Neutrophil (primary cell): ENCODE data around the gene SEZ6.

Experiments used
- H3K27ac ChIP-seq: fragments of 200-600 bp; sonication (generic); 2 replicates; pipeline ENCODE4 v1.5.1; 2016; ENCODE audit warnings: mild to moderate bottlenecking, moderate library complexity
- H3K27me3 ChIP-seq: fragments of 200-600 bp; sonication (generic); 2 replicates; pipeline ENCODE4 v1.6.0; 2016; ENCODE audit warnings: mild to moderate bottlenecking
- H3K36me3 ChIP-seq: fragments of 200-600 bp; sonication (generic); 2 replicates; pipeline ENCODE4 v1.5.1; 2017
- H3K4me1 ChIP-seq, 2 experiments: fragments of 200-600 bp in 1 of 2; sonication (generic) in 1 of 2; 1 replicate in 1 of 2; 2 replicates in 1 of 2; pipeline versions ENCODE4 v1.5.1 to v1.6.1; 2013 to 2016; ENCODE audit warnings: low read depth in 1 of 2, low read length in 1 of 2, mild to moderate bottlenecking in 1 of 2, moderate library complexity in 1 of 2; ENCODE audit not compliant: control insufficient read depth in 1 of 2, insufficient read depth in 1 of 2
- H3K4me3 ChIP-seq, 2 experiments: fragments of 200-600 bp in 1 of 2; sonication (generic) in 1 of 2; 1 replicate in 1 of 2; 2 replicates in 1 of 2; pipeline ENCODE4 v1.5.1; 2013 to 2016; ENCODE audit warnings: low read depth in 1 of 2, low read length in 1 of 2, mild to moderate bottlenecking in 1 of 2, moderate library complexity in 1 of 2
- H3K9me3 ChIP-seq: fragments of 200-600 bp; sonication (generic); 2 replicates; pipeline ENCODE4 v1.5.1; 2016
- TF ChIP-seq, protein P1 (sequence below): fragments of 200-600 bp; sonication (generic); IDR thresholded peaks from 2 replicates; pipeline ENCODE4 v1.5.1; 2016; ENCODE audit warnings: antibody characterized with exemption

Gene SEZ6

DNA sequence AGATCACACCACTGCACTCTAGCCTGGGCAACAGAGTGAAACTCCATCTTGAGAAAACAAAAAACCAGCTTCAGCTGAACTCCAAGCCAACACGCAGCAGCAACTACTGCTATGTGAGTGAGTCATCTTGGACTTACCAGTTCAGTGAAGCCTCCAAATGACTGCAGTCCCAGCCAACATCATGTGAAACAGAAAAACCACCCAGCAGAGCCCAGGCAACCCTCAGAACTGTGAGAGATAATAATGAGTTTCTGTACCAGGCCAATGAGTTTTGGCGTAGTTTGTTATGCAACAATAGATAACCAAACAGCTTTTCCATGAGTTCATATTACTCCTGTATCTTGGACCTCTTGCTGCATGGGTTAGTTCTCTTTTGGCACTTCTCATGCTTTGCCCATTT lies 77.8 kb downstream of the SEZ6 start:
- Histone ChIP-seq H3K27ac (peak overlapping the region; percentile 96), H3K4me3 (peak overlapping the region in 1 of 2 experiments; percentile 48), H3K27me3 (no peaks in the 10 kb centered on the region), H3K9me3 (no peaks in the 10 kb centered on the region), H3K36me3 (peaks cover 16% of the 10 kb centered on the region), H3K4me1 (peaks cover 64 to 72% of the 10 kb centered on the region in 2 experiments)
- TF ChIP-seq, protein P1, sequence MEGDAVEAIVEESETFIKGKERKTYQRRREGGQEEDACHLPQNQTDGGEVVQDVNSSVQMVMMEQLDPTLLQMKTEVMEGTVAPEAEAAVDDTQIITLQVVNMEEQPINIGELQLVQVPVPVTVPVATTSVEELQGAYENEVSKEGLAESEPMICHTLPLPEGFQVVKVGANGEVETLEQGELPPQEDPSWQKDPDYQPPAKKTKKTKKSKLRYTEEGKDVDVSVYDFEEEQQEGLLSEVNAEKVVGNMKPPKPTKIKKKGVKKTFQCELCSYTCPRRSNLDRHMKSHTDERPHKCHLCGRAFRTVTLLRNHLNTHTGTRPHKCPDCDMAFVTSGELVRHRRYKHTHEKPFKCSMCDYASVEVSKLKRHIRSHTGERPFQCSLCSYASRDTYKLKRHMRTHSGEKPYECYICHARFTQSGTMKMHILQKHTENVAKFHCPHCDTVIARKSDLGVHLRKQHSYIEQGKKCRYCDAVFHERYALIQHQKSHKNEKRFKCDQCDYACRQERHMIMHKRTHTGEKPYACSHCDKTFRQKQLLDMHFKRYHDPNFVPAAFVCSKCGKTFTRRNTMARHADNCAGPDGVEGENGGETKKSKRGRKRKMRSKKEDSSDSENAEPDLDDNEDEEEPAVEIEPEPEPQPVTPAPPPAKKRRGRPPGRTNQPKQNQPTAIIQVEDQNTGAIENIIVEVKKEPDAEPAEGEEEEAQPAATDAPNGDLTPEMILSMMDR = no peak

DNA sequence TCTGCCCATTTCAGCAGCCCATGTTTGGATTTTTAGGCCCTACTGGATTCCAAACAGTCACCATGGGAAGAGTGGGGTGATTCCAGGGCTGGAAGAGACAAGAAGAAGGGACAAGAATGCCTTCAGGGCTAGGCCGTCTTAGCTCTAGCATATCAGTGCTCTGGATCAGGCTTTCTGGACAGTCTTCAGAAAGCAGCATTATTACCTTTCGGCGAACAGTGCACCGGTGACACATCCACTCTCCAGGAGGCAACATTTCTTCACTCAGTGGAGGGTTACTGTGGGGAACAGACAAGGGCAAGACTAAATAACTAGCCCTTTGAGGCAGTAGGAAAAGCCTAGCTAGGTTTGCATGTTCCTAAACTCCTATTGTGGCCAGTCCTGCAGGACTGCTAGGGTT lies 79.0 kb downstream of the SEZ6 start:
- peaks cover 19% of the 10 kb centered on the region for H3K36me3 ChIP-seq
- H3K4me3 ChIP-seq = peak overlapping the region; percentile 48 to 53
- TF ChIP-seq, protein P1 = no peak
- no peaks in the 10 kb centered on the region for H3K27me3 ChIP-seq
- no peaks in the 10 kb centered on the region for H3K9me3 ChIP-seq
- peak overlapping the region; percentile 96 for H3K27ac ChIP-seq
- peaks cover 64 to 72% of the 10 kb centered on the region in 2 experiments for H3K4me1 ChIP-seq

DNA sequence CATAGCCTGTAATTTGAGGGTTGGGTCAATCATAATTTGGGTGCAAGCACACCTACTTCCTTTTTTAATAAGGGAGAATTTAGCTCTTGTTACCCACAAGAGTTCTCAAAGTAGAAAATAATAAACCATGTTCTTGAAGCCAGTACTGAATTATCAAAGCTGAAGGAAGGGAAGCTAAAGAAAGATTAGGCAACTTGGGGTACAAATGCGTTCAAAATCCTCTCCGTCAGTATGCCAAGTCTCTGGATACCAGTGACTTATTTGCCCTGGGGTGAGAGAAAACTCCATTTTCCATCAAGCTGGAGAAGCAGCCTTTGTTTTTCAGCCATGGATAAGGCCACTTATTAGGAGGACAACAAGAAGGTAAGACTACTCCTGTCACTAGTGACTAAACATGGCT lies 79.5 kb downstream of the SEZ6 start:
- H3K9me3 ChIP-seq = no peaks in the 10 kb centered on the region
- H3K4me3 ChIP-seq = peak overlapping the region; percentile 48 to 53
- H3K27me3 ChIP-seq = no peaks in the 10 kb centered on the region
- H3K36me3 ChIP-seq = peaks cover 24% of the 10 kb centered on the region
- H3K27ac ChIP-seq = peak overlapping the region; percentile 96
- TF ChIP-seq, protein P1 = no peak
- peaks cover 64 to 72% of the 10 kb centered on the region in 2 experiments for H3K4me1 ChIP-seq

DNA sequence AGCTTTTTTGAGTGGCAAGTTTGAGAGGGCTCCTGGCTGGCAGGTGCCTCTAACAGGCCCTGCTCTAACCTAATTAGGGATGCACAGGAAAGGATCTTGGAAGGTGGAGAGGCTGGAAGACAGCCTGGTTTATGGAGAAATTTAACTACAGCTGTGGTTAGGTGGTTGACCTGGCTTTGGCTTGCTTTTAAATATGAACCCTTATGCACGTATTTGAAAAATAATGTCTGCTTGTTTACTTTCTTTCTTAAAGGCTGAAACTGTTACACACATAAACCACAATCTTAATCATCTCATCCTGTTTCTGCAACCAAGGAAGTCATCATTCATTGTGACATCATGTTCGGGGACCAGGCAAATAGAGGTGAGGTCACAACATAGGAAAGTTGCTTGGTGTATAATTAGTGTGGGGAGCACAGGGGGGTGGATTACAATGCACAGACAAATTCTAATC lies 79.9 kb downstream of the SEZ6 start:
- Histone ChIP-seq H3K27ac (peak overlapping the region; percentile 96), H3K36me3 (peaks cover 28% of the 10 kb centered on the region), H3K4me3 (peak overlapping the region; percentile 48 to 53), H3K27me3 (no peaks in the 10 kb centered on the region), H3K9me3 (no peaks in the 10 kb centered on the region), H3K4me1 (peaks cover 64 to 72% of the 10 kb centered on the region in 2 experiments)
- TF ChIP-seq, protein P1 = no peak

DNA sequence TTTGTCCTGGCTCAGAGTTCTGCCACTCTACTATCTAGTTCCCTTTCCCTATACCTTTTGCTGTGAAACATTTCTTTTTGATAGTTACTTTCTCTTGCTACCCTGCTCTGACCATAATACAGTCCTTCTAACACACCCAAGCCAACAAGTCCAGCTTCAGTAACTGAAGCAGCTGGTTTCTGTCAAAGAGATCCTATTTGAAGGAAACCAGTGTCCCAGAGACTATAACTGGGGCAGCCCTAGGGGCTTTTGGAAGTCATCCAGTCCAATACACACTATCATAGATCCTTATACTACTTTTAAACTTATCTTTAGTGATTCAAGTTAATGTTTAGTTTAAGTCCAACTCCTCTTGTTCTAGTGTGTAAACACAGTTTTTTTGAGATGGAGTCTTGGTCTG lies 85.6 kb downstream of the SEZ6 start:
- Histone ChIP-seq H3K9me3 (no peaks in the 10 kb centered on the region), H3K4me3 (no peak overlapping the region), H3K27me3 (no peaks in the 10 kb centered on the region), H3K27ac (peak overlapping the region; percentile 72), H3K36me3 (peaks cover 85% of the 10 kb centered on the region), H3K4me1 (peaks cover 17 to 20% of the 10 kb centered on the region in 2 experiments)
- TF ChIP-seq, protein P1 = no peak

DNA sequence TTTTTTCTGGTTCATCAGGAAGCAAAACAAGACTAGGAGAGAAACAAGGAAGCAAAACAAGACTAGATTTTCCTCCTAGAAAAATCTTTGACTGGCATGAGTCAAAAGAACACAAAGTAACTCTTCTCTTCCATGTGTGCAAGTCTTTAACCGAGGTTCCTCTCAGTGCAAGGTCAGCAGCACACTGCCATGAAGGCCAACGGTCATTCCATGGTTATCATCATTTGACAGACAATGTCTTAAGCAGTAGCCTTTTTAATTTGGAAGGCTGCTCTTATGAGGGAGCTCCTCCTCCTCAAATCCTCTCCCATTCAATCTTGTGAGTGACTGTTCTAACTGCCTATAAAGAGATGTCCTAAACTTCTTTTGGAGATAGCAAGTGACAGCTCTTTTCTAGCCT lies 87.5 kb downstream of the SEZ6 start:
- Histone ChIP-seq H3K27me3 (no peaks in the 10 kb centered on the region), H3K36me3 (peaks cover 95% of the 10 kb centered on the region), H3K4me1 (peaks cover 0 to under 1% of the 10 kb centered on the region in 2 experiments), H3K4me3 (no peak overlapping the region), H3K9me3 (no peaks in the 10 kb centered on the region), H3K27ac (peak overlapping the region; percentile 72)
- TF ChIP-seq, protein P1 = no peak
